Measurements from ENCODE around the gene ING5.

ING5 gene

GRCh38 chr2:241701149-241701398 lies 765 bp upstream of the ING5 start:
- in situ Hi-C loops (cut with HindIII; ENCODE audit: low sequenced_read_pairs), result no loop called here
- peak; percentile 41 for TF ChIP-seq CTCF (IDR thresholded peaks at IDR 0.05; ENCODE audit: low read depth, low read length, missing control alignments)
- DNase-seq (ENCODE audit: low read depth), result no peak
- peak overlapping the region; percentile 76 for H3K4me3 ChIP-seq (ENCODE audit: low read depth, low read length)

- peak overlapping the region; percentile 76 for H3K4me3 ChIP-seq (ENCODE audit: low read depth, low read length)
- no peak for DNase-seq (ENCODE audit: low read depth)
- in situ Hi-C loops (cut with HindIII; ENCODE audit: low sequenced_read_pairs), result no loop called here
- peak; percentile 37 for TF ChIP-seq CTCF (IDR thresholded peaks at IDR 0.05; ENCODE audit: low read depth, low read length, missing control alignments)
These were observed 554 bp downstream of the ING5 start for GRCh38 chr2:241702155-241703031.

GRCh38 chr2:241703032-241703604 lies 1.3 kb downstream of the ING5 start:
- in situ Hi-C loops (cut with HindIII; ENCODE audit: low sequenced_read_pairs), result no loop called here
- TF ChIP-seq CTCF (IDR thresholded peaks at IDR 0.05; ENCODE audit: low read depth, low read length, missing control alignments), result no peak
- H3K4me3 ChIP-seq (ENCODE audit: low read depth, low read length), result peak overlapping the region; percentile 76
- no peak for DNase-seq (ENCODE audit: low read depth)

- no peak for TF ChIP-seq CTCF (IDR thresholded peaks at IDR 0.05; ENCODE audit: low read depth, low read length, missing control alignments)
- in situ Hi-C loops (cut with HindIII; ENCODE audit: low sequenced_read_pairs), result no loop called here
- no peak for DNase-seq (ENCODE audit: low read depth)
- no peak overlapping the region for H3K4me3 ChIP-seq (ENCODE audit: low read depth, low read length)
These were observed 4.7 kb downstream of the ING5 start for GRCh38 chr2:241706537-241706936.

- in situ Hi-C loops (cut with HindIII; ENCODE audit: low sequenced_read_pairs), result no loop called here
- no peak for DNase-seq (ENCODE audit: low read depth)
- TF ChIP-seq CTCF (IDR thresholded peaks at IDR 0.05; ENCODE audit: low read depth, low read length, missing control alignments), result no peak
- H3K4me3 ChIP-seq (ENCODE audit: low read depth, low read length), result no peak overlapping the region
These were observed 7.0 kb downstream of the ING5 start for GRCh38 chr2:241708879-241709278.

GRCh38 chr2:241719093-241719492 lies 17.3 kb downstream of the ING5 start:
- in situ Hi-C loops (cut with HindIII; ENCODE audit: low sequenced_read_pairs), result no loop called here
- DNase-seq (ENCODE audit: low read depth), result no peak
- TF ChIP-seq CTCF (IDR thresholded peaks at IDR 0.05; ENCODE audit: low read depth, low read length, missing control alignments), result no peak
- no peak overlapping the region for H3K4me3 ChIP-seq (ENCODE audit: low read depth, low read length)
